ENCODE measurements around the gene CYTH4. TPM values are rescaled to one million over a fixed set of nuclear protein-coding genes. Genes with fewer than 3 reads are reported as not detected.

The CYTH4 gene
- polyA plus RNA-seq, 1 experiment = 0.33 TPM

DNA sequence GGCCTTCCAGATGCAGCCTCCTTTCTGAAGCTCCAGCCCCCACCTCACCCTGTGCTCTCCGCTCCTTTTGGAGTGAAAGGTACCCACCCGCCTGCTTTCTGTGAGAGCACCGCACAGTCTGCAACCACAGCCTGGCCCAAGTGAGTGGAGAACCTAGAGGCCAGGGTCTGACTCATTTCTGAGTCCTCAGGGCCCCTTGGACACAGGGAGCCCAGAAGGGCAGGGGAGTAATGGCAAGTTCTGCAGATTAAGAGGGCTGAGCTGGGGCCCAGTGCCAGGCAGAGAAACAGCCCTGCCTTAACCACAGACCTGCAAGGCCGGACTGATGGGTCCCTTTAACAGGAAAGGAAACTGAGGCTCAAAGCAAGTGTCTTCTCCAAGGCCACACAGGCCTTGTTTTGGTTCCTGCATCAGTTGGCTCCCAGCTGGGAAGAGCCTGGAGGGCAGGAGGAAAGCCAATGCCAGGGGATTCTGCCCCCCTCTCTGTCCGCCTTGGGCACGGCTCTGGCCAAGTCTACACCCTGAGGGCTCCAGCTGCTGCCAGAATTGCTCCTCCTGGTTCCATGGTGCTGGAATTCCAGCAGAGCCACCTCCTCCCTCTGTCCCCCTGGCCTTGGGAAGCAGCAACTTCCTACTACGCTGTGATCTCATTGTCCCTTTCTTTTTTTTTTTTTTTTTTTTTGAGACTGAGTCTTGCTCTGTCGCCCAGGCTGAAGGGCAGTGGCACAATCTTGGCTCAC is 55.1 kb downstream of the CYTH4 start:
- H3K27ac ChIP-seq (ENCODE audit: low read depth, low read length) = no peak overlapping the region
- CTCF ChIA-PET = interaction anchor here (1.9 kb wide), 1 partner anchor 93 kb away, joined by 6 read pairs; no protein-coding TSS in a partner anchor
- no peak for DNase-seq (ENCODE audit: low read depth, low spot score)
- POLR2A ChIA-PET = no interaction called here
- H3K4me3 ChIP-seq (ENCODE audit: low read depth, low read length) = no peak overlapping the region
- TF ChIP-seq, protein P1, sequence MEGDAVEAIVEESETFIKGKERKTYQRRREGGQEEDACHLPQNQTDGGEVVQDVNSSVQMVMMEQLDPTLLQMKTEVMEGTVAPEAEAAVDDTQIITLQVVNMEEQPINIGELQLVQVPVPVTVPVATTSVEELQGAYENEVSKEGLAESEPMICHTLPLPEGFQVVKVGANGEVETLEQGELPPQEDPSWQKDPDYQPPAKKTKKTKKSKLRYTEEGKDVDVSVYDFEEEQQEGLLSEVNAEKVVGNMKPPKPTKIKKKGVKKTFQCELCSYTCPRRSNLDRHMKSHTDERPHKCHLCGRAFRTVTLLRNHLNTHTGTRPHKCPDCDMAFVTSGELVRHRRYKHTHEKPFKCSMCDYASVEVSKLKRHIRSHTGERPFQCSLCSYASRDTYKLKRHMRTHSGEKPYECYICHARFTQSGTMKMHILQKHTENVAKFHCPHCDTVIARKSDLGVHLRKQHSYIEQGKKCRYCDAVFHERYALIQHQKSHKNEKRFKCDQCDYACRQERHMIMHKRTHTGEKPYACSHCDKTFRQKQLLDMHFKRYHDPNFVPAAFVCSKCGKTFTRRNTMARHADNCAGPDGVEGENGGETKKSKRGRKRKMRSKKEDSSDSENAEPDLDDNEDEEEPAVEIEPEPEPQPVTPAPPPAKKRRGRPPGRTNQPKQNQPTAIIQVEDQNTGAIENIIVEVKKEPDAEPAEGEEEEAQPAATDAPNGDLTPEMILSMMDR (IDR thresholded peaks at IDR 0.05; ENCODE audit: low read depth, low read length) = no peak
- peaks cover 8% of the 10 kb centered on the region for H3K27me3 ChIP-seq (ENCODE audit: control insufficient read depth, insufficient read depth, low read length)
- no peaks in the 10 kb centered on the region for H3K9me3 ChIP-seq (ENCODE audit: control insufficient read depth, insufficient read depth, low read length)

DNA sequence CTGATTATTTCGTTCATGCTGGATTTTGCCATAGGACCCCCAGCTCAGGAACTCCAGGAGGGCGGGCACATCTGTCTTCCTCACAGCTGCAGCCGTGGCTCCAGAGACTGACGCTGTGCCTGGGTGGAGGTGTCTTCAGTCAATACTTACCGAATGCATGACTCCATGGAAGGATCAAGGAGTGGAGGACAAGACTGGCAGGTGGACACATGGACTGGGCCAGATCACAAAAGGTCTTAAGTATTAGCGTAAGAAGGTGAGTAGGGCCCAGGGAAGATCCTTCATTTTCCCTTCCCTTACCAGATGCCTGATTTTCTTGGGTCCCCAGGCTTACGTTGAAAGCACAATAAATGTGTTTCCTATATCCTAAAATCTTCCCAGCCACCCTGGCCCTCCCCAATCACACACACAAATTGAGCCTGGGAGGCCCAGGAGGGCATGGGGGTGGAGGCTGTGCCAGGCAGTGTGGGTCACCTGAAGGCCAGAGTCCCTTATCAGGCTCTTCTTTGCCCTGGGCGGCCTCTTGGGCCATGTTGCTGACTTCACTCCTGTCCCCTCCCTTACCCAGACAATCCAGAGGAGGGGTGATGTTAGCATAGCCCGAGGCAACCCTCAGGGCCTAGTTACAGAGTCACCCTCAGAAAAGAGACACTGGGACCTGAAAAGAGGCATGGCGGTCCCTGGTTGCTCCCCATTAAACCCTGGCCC is 56.4 kb downstream of the CYTH4 start:
- ChIA-PET CTCF (no interaction called here), POLR2A (no interaction called here)
- peaks cover 8% of the 10 kb centered on the region for H3K27me3 ChIP-seq (ENCODE audit: control insufficient read depth, insufficient read depth, low read length)
- no peaks in the 10 kb centered on the region for H3K9me3 ChIP-seq (ENCODE audit: control insufficient read depth, insufficient read depth, low read length)
- no peak for DNase-seq (ENCODE audit: low read depth, low spot score)
- H3K27ac ChIP-seq (ENCODE audit: low read depth, low read length) = no peak overlapping the region
- no peak overlapping the region for H3K4me3 ChIP-seq (ENCODE audit: low read depth, low read length)
- TF ChIP-seq, protein P1 (IDR thresholded peaks at IDR 0.05; ENCODE audit: low read depth, low read length) = no peak

DNA sequence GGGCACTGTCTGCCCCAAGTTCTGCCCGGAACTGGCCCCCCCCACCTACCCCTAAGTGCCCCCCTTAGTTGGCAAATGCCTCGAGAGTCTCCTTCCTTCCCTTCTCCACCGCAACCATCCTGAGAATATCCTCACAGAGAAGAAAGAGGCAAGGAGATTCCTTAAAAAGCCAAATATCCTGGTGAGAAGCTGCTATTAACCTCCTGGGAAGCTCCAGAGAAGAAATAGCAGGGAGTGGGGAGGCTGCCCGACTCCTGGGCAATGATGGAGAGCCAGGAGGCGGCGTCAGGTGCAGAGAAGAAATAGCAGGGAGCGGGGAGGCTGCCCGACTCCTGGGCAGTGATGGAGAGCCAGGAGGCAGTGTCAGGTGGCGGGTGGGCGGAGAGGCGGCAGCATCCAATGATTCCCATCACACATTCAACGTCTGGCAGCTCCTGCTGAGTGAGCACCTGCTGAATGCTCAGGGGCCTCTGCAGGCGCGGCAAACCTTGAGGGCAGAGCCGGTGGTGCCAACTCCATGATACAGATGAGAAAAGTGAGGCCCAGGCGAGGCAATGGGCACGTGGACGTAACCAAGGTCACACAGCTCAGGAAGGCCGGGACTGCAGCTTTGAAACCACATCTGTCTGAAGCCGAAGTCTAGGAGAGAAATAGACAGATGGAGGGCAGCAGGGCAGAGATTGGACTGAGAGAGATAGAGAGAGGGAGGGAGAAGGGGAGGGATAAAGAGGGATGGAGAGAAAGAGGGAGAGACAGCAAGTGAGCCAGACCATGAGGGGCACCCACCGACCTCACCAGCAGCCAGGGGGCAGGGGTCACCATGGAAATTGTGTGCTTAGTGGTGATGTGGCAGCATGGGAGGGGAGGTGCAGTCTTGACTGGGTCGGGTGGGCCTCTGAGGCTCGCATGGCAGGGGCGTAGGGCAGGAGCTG is 58.3 kb downstream of the CYTH4 start:
- peaks cover 5% of the 10 kb centered on the region for H3K27me3 ChIP-seq (ENCODE audit: control insufficient read depth, insufficient read depth, low read length)
- no peak for DNase-seq (ENCODE audit: low read depth, low spot score)
- ChIA-PET POLR2A (interaction anchor here (0.7 kb wide), 1 partner anchor 43 kb away, joined by 3 read pairs; no protein-coding TSS in a partner anchor), CTCF (no interaction called here)
- no peak overlapping the region for H3K4me3 ChIP-seq (ENCODE audit: low read depth, low read length)
- H3K9me3 ChIP-seq (ENCODE audit: control insufficient read depth, insufficient read depth, low read length) = no peaks in the 10 kb centered on the region
- TF ChIP-seq, protein P1 (IDR thresholded peaks at IDR 0.05; ENCODE audit: low read depth, low read length) = no peak
- no peak overlapping the region for H3K27ac ChIP-seq (ENCODE audit: low read depth, low read length)

DNA sequence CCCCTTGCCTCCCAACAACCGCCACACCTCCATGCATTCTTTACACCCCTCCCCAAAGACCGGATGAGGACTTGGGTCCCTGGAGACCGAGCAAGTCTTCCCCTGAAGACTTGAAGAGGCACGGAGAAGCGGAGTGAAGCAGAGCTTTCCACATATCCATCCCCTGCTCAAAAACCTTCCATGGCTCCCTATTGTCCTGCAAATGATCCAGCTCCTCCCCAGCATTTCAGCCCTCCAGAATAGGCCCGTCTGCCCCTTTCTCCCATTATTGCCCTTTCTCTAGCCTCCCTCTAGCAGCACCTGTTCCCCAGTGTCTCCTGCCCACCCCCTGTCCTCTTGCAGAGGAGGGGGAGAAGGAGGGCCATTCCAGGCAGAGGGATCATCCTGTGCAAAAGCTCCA is 59.8 kb downstream of the CYTH4 start:
- ChIA-PET CTCF (no interaction called here), POLR2A (no interaction called here)
- H3K27ac ChIP-seq (ENCODE audit: low read depth, low read length) = no peak overlapping the region

More for the DNA sequence above, 59.8 kb downstream of the CYTH4 start:
- Histone ChIP-seq H3K4me3 (ENCODE audit: low read depth, low read length) (no peak overlapping the region), H3K9me3 (ENCODE audit: control insufficient read depth, insufficient read depth, low read length) (no peaks in the 10 kb centered on the region), H3K27me3 (ENCODE audit: control insufficient read depth, insufficient read depth, low read length) (peaks cover 5% of the 10 kb centered on the region)
- TF ChIP-seq, protein P1 (IDR thresholded peaks at IDR 0.05; ENCODE audit: low read depth, low read length) = no peak
- DNase-seq (ENCODE audit: low read depth, low spot score) = no peak

All from AG04450 (cell line).